SH-SY5Y (cell line): ENCODE data around the gene MICALL2.

ENCODE experiments used
- GATA2 ChIP-seq: IDR thresholded peaks from 2 replicates; pipeline ENCODE4 v1.6.1; 2011; ENCODE audit warnings: mild to moderate bottlenecking, low read depth, low read length
- GATA3 ChIP-seq: IDR thresholded peaks from 2 replicates; pipeline ENCODE4 v1.6.1; 2011; ENCODE audit warnings: low read depth, mild to moderate bottlenecking, low read length, moderate library complexity

GRCh38 chr7:1489336-1489735 lies 30.1 kb upstream of the MICALL2 start:
- TF ChIP-seq GATA2, result no peak
- no peak for TF ChIP-seq GATA3
